Spleen (tissue), 11 donors: ENCODE data around the gene DTX4. TPM values are rescaled to one million over a fixed set of nuclear protein-coding genes. Genes with fewer than 3 reads are reported as not detected.

Source experiments
- DNase-seq: peaks from one replicate; pipeline ENCODE4 v3.0.0-alpha.2; 2020
- H3K27ac ChIP-seq, 8 donors: fragments of 200-600 bp; sonication (generic) in 7 of 8; 1 replicate in 4 of 8; 2 replicates in 4 of 8; pipeline versions ENCODE4 v1.5.0 to v1.8.0; 2016 to 2021; ENCODE audit warnings: inconsistent platforms in 4 of 8, mild to moderate bottlenecking in 4 of 8, moderate library complexity in 1 of 8
- H3K27me3 ChIP-seq, 7 donors: fragments of 200-600 bp; sonication (generic) in 6 of 7; replicated peaks in 1 of 7; 1 replicate in 4 of 7; 2 replicates in 3 of 7; pipeline versions ENCODE4 v1.5.0 to v1.8.0; 2016 to 2021; ENCODE audit warnings: inconsistent platforms in 3 of 7, mild to moderate bottlenecking in 1 of 7
- H3K36me3 ChIP-seq, 6 donors: fragments of 200-600 bp; sonication (generic) in 5 of 6; 1 replicate in 4 of 6; 2 replicates in 2 of 6; pipeline versions ENCODE4 v1.5.0 to v1.8.0; 2016 to 2021; ENCODE audit warnings: inconsistent platforms in 2 of 6
- H3K4me1 ChIP-seq, 6 donors: fragments of 200-600 bp; sonication (generic) in 5 of 6; 1 replicate in 3 of 6; 2 replicates in 3 of 6; pipeline versions ENCODE4 v1.5.0 to v1.8.0; 2016 to 2021; ENCODE audit warnings: inconsistent platforms in 3 of 6
- H3K4me3 ChIP-seq, 8 donors: fragments of 200-600 bp; sonication (generic) in 7 of 8; 1 replicate in 4 of 8; 2 replicates in 4 of 8; pipeline versions ENCODE4 v1.5.0 to v1.8.0; 2016 to 2021; ENCODE audit warnings: inconsistent platforms in 4 of 8, mild to moderate bottlenecking in 4 of 8, moderate library complexity in 2 of 8
- H3K9me3 ChIP-seq, 8 donors: fragments of 200-600 bp; sonication (generic) in 7 of 8; 1 replicate in 4 of 8; 2 replicates in 4 of 8; pipeline versions ENCODE4 v1.5.0 to v1.8.0; 2016 to 2021; ENCODE audit warnings: inconsistent platforms in 4 of 8
- CTCF ChIP-seq, 11 experiments: fragments of 200-600 bp in 7 of 11; fragments of 450-650 bp in 4 of 11; sonication (generic) in 4 of 11; IDR thresholded peaks in 8 of 11; conservative IDR thresholded peaks in 3 of 11; 1 replicate in 7 of 11; 2 replicates in 4 of 11; pipeline versions ENCODE4 v1.4.0 to v1.8.0; 2016 to 2021; ENCODE audit warnings: antibody characterized with exemption in 11 of 11, inconsistent platforms in 4 of 11, mild to moderate bottlenecking in 1 of 11
- POLR2A ChIP-seq, 3 donors: fragments of 450-650 bp; IDR thresholded peaks; one replicate each; pipeline ENCODE4 v1.5.1; 2017; ENCODE audit warnings: antibody characterized with exemption in 3 of 3, mild to moderate bottlenecking in 1 of 3
- POLR2AphosphoS5 ChIP-seq, 3 donors: sonication (generic); formaldehyde crosslinking; IDR thresholded peaks; one replicate each; pipeline ENCODE4 v1.5.1; 2017; ENCODE audit warnings: antibody characterized with exemption in 3 of 3
- WGBS, 5 donors: extraction: QIAGEN DNeasy Blood & Tissue Kit in 3 of 5; methylation state at CpG; one replicate each; pipeline versions ENCODE4 v1.1.5 to v1.1.7; 2013 to 2018; 5-methylcytosine and 5-hydroxymethylcytosine counted together
- intact Hi-C: fragments of 100-400 bp; cut with DNase I; formaldehyde crosslinking; loops from one replicate; pipeline ENCODE4 v1.15.0; 2023; ENCODE audit warnings: low total_unique reads
- polyA plus RNA-seq, 3 donors: library from polyadenylated mRNA; stranded (reverse); fragments of 200-250 nt; gene quantifications; one replicate each; pipeline ENCODE4 v1.2.1, GENCODE V29; 2013
- small RNA-seq, 4 donors: library from RNA; depleted of rRNA; stranded (forward); fragments of <200 nt; gene quantifications; one replicate each; pipeline ENCODE3, GENCODE V24; 2016
- total RNA-seq, 7 donors: library from RNA; depleted of rRNA in 3 of 7; stranded (reverse); fragments of >200 nt in 3 of 7; fragmentation: NEBNext Ultra II Directional in 4 of 7; extraction: Animal tissue kit (Norgen Biotek cat#: 25700) in 4 of 7; gene quantifications; one replicate each; pipeline versions ENCODE4 v1.1.0 to v1.2.1, GENCODE V29; 2016 to 2021
- donor health status: healthy with polysubstance abuse.
- donor health status: DM: no; HTN: no; CAD: no; lungs with moderate emphysema.
- donor health status: DM: no; HTN: no; CAD: no.
- donor health status: Bipolar disorder and iron deficiency.
- donor health status: healthy.
- donor health status: DM: no; HTN: no; CAD: no.
- donor health status: DM: yes; HTN: yes; CAD: no.

The DTX4 gene
- total and polyA plus RNA-seq, 10 donors = 3.9 to 19.1 (median 9.6) TPM

GRCh38 chr11:59255281-59255680 lies 83.3 kb downstream of the DTX4 start:
- 78 to 92% (median 88%) methylated on average over 8 of the region's 8 CpGs for WGBS, 5 donors
- intact Hi-C loops = no loop called here
- no peak for TF ChIP-seq POLR2A (IDR thresholded peaks at IDR 0.05)
- TF ChIP-seq POLR2AphosphoS5 (IDR thresholded peaks at IDR 0.05) = no peak
- no peak for TF ChIP-seq CTCF (IDR thresholded peaks at IDR 0.05 in 8 of 11, conservative IDR thresholded peaks at IDR 0.05 in 3 of 11)

More at GRCh38 chr11:59255281-59255680, 83.3 kb downstream of the DTX4 start:
- Histone ChIP-seq H3K4me1 (peaks cover 0 to 23% (median 6%) of the 10 kb centered on the region in 6 donors), H3K36me3 (no peaks in the 10 kb centered on the region), H3K27me3 (no peaks in the 10 kb centered on the region), H3K27ac (peak overlapping the region in 1 of 8 donors; percentile 62), H3K9me3 (no peaks in the 10 kb centered on the region), H3K4me3 (no peak overlapping the region)
- DNase-seq = no peak

Small RNAs within 50 kb of the gene (small RNA-seq; reads per million reads assigned to genes)
- gene RN7SL42P = 0 reads per million in 4 donors

Other genes with a start within 250 kb of the DTX4 start
- gene GLYATL1, start 232.6 kb upstream of the DTX4 start, total RNA-seq = not detected
- not detected for gene GLYATL1, start 232.6 kb upstream of the DTX4 start, polyA plus RNA-seq
- gene GLYATL1B, start 85.8 kb upstream of the DTX4 start, total RNA-seq = not detected
- not detected for gene GLYATL1B, start 85.8 kb upstream of the DTX4 start, polyA plus RNA-seq
- 1 to 10 TPM; 1.2 to 5.8 (median 3.4) TPM for gene FAM111B, start 64.9 kb upstream of the DTX4 start, total RNA-seq
- 1 to 10 TPM; 1.1 to 2.7 (median 1.6) TPM for gene FAM111B, start 64.9 kb upstream of the DTX4 start, polyA plus RNA-seq
- gene FAM111A, start 29.3 kb upstream of the DTX4 start, total RNA-seq = 100 to 1,000 TPM in 1 of 7 donors, 10 to 100 TPM in 6; 54.7 to 130 (median 67.2) TPM
- gene FAM111A, start 29.3 kb upstream of the DTX4 start, polyA plus RNA-seq = 10 to 100 TPM; 28.3 to 60.7 (median 51.4) TPM
- 100 to 1,000 TPM; 195 to 410 (median 317) TPM for gene MPEG1, start 40.8 kb downstream of the DTX4 start, total RNA-seq
- gene MPEG1, start 40.8 kb downstream of the DTX4 start, polyA plus RNA-seq = 10 to 100 TPM; 46.0 to 61.4 (median 58.6) TPM
- under 1 TPM in 3 of 7 donors, not detected in 4; 0.09 to 0.26 (median 0.09) TPM for gene OR5AN1, start 186.8 kb downstream of the DTX4 start, total RNA-seq
- under 1 TPM in 1 of 3 donors, not detected in 2; under 0.01 TPM for gene OR5AN1, start 186.8 kb downstream of the DTX4 start, polyA plus RNA-seq